ENCODE data around the gene ZFAND2B.

Gene ZFAND2B

DNA sequence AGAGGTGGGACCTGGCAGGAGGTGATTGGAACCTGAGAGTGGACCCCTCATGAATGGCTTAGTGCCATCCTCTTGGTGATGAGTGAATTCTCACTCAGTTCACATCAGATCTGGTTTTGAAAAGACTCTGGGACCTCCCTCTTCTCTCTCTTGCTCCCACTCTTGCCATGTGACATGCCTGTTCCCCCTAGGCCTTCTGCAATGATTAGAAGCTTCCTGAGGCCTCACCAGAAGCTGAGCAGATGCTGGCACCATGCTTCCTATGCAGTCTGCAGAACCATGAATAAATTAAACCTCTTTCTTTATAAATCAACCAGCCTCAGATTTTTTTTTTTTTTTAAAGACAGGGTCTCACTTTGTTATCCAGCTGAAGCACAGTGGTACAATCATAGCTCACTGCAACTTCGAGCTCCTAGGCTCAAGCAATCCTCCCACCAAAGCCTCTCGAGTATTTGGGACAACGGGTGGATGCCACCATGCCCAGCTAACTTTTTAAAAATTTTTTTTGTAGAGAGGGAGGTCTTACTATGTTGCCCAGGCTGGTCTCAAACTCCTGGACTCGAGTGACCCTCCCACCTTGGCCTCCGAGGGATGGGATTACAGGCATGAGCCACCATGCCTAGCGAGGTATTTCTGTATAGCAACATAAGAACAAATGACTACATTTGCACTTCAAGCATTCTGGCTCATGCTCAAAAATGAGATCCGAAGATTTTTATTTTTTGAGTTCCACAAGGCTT lies 2.0 kb upstream of the ZFAND2B start:
- in situ Hi-C loops (cut with MboI; ENCODE audit: low sequenced_read_pairs) = no loop called here

- in situ Hi-C loops (cut with MboI; ENCODE audit: low sequenced_read_pairs) = no loop called here
Measured at GRCh38 chr2:219205165-219205538, 1.4 kb upstream of the ZFAND2B start.

GRCh38 chr2:219205981-219206327 lies 628 bp upstream of the ZFAND2B start:
- in situ Hi-C loops (cut with MboI; ENCODE audit: low sequenced_read_pairs) = no loop called here

DNA sequence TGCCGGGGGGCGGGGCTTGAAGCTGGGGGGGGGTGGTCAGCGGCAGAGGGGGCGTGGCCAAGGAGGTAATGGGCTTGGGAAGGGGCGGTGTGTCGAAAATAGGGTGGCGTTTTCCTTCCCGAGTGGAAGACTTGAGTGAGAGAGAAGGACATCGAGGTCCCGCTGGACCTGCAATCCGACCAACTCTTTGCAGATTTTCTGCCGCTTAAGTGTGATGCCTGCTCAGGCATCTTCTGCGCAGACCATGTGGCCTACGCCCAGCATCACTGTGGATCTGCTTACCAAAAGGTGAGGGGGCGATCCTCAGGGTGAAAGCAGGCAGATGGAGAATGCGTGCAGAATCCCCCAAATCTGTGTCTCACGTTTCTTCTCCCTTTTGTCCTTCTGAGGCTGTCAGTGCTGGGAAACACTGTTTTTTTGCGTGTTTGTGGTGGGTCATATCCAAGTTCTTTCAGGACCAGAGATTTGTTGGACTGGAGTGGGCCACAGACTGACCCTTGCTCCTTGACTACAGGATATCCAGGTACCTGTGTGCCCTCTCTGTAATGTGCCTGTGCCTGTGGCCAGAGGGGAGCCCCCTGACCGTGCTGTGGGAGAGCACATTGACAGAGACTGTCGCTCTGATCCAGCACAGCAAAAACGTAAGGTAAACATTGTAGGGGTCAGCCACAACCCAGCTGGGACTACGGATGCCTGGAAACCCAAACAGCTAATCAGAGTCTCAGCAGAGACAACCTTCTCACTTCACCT lies 727 bp downstream of the ZFAND2B start:
- in situ Hi-C loops (cut with MboI; ENCODE audit: low sequenced_read_pairs) = no loop called here

GRCh38 chr2:219207884-219208740 lies 1.5 kb downstream of the ZFAND2B start:
- in situ Hi-C loops (cut with MboI; ENCODE audit: low sequenced_read_pairs) = no loop called here

DNA sequence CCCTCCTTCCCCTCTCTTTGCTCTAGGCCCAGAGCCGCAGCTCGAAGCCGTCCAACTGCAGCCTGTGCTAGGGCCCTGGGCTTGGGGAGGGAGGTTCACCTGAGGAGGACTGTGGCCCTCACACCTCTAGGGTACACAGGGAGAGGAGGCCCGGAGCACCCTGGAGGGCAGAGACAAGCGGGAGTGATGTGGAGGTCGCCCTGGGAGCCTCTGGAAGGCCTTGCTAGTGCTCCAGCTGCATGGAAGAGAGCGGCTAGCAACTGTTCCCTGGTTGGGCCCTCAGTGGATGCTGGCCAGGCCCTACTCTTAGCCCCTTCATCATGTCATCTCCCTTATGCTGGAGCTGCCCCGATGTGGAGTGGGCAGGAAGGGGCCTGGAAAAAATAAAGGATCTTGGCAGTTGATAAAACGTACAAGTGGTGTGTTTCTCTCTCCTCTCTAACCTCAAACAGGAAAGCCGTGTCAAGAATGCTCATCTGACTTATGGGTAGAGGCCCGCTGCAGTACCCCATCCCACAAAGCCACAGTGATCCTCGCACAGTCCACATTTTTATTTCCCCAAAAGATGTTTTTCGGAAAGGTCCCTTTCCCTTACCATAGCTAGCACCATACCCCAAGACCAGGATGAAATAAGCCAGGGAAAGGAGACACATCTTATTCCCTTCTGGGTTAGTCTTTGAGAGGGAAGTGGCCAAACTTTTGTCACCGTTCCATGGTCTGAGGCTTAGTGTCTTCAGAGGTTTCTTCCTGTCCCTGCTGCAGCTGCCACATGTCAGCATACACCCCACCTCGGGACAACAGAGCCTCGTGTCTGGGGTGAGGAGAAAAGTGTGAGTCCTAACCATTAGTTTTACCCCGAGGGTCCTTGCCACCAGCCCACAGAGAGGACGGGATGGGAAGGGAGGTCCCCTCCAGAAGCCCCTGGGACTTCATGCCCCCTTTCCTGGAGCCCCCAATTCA lies 2.9 kb downstream of the ZFAND2B start:
- in situ Hi-C loops (cut with MboI; ENCODE audit: low sequenced_read_pairs) = no loop called here

- in situ Hi-C loops (cut with MboI; ENCODE audit: low sequenced_read_pairs) = no loop called here
Measured at GRCh38 chr2:219210196-219210885, 3.8 kb downstream of the ZFAND2B start.

DNA sequence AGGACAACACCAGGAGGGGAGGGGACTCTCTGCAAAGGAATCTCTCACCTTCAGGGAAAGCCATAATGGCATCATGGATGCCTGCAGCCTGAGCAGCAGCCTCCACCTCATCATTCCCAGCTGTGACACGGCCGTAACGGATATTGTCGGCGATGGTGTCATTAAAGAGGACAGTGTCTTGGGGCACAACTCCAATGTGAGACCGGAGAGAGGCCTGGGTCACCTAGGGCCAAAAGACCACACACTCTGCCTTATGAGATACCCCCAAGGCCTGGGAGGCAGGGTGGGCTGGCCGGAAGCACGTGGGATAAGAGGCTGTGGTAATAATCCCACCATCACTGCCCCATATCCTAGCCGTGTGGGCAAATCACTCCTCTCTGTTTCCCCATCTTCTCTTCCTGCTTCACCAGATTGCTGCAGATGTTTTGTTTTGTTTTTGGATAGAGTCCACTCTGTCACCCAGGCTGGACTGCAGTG lies 4.3 kb downstream of the ZFAND2B start:
- in situ Hi-C loops (cut with MboI; ENCODE audit: low sequenced_read_pairs) = no loop called here

GRCh38 chr2:219213026-219213415 lies 6.4 kb downstream of the ZFAND2B start:
- in situ Hi-C loops (cut with MboI; ENCODE audit: low sequenced_read_pairs) = no loop called here

- in situ Hi-C loops (cut with MboI; ENCODE audit: low sequenced_read_pairs) = no loop called here
Measured at GRCh38 chr2:219213486-219214071, 7.0 kb downstream of the ZFAND2B start.

- in situ Hi-C loops (cut with MboI; ENCODE audit: low sequenced_read_pairs) = no loop called here
Measured at GRCh38 chr2:219214141-219214540, 7.6 kb downstream of the ZFAND2B start.

DNA sequence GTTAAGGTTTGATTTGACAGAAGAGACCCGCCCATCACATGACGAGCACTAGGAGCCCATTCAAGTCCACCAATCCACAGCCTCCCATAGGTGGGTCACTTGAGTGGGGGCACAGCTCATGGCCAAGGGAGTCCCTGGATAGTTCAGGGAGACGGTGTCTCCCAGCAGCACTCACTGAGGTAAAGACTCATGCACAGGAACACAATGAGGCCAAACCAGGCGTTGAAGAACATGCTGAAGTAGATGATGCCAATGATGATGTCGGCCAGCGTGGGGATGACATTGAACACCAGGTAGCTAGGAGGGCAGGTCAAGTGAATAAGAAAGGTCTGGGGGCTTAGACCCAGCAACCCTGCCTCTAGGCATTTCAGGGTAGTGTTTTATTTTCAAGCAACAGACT lies 8.2 kb downstream of the ZFAND2B start:
- in situ Hi-C loops (cut with MboI; ENCODE audit: low sequenced_read_pairs) = no loop called here

- in situ Hi-C loops (cut with MboI; ENCODE audit: low sequenced_read_pairs) = no loop called here
Measured at GRCh38 chr2:219215871-219216534, 9.4 kb downstream of the ZFAND2B start.

DNA sequence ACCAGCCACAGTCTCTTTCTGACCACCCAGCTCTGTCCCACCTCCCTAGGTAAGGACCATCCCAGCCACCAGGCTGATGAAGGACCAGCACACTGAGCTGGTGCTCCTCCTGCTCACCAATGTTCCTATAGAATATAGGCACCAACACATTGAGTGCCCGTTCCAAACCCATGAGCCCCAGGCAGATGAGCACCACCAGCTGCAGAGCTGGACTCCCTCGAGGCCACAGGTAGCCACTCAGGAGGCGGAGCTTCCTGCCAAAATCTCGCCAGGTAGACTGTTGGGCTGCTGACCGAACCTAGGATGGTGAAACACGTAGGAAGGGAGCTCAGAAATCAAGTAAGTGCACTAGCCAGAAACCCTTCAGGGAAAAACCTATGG lies 9.9 kb downstream of the ZFAND2B start:
- in situ Hi-C loops (cut with MboI; ENCODE audit: low sequenced_read_pairs) = no loop called here

DNA sequence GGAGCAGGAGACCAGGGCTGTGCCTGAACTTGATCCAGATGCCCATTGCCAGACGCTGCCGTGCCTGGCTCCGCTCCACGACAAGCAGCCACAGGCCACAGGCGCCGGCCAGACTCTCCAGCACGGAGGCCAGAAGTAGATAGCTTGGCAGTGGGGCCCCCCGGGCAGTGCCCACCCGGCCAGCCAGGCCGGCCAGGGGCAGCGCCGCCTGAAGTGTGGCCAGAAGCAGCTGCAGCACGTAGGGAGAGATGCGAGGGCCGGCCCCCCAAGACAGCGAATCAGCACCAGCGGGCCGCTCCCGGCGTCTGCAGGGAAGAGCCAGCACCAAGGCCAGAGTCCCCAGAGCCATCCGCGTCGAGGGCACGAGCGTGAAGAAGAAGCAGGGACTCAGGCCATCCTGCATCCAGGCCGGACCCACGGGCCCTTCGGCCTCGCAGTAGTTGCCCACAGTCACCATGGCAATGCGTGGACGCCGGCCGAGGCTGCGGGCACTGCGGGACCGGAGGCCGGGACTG lies 11.7 kb downstream of the ZFAND2B start:
- in situ Hi-C loops (cut with MboI; ENCODE audit: low sequenced_read_pairs) = no loop called here

- in situ Hi-C loops (cut with MboI; ENCODE audit: low sequenced_read_pairs) = no loop called here
Measured at GRCh38 chr2:219218732-219219701, 12.4 kb downstream of the ZFAND2B start, which contains the start of gene ABCB6. Gene ABCB6, minus strand, starts transcription at chr2:219218958. Its CDS starts 285 bp downstream, at chr2:219218673.

DNA sequence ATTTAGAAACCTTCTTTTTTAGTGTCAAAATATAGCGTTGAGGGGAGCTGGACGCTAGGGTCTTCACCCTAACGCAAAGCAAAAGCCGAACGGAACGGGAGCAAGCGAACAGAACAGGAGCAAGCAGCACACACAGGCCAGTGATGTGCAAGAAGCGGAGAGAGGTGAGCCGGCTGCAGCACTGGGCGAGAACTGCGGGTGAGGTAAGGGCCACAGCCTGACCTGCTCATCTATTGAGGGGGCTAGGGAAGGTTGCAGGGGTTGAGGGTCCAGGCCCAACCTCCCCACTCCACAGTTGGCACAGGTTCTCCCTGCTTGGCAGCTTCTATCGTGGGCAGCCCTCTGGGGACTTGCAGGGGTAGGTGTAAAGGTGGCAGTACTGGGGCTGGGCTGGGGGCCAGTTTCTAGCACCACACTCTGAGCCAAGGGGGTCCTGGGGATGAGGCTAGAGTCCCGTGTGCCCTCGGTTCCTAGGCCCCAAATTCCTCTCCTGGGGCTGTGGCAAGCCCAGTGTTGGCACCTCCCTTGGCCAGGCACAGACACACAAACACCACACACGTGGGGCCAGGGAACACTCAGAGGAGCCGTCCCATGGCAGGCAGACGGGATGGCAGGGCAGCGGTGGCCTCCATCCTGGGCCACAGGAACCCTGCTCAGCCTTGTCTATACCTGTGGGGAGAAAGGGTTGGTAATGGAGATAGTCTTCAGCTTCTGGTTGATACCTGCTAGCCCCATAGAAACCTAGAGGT lies 13.4 kb downstream of the ZFAND2B start:
- in situ Hi-C loops (cut with MboI; ENCODE audit: low sequenced_read_pairs) = no loop called here
